Esophagus squamous epithelium (tissue), 4 donors: ENCODE measurements around the gene MUSTN1.

Experiments used
- POLR2A ChIP-seq, 4 donors: fragments of 450-650 bp; IDR thresholded peaks; one replicate each; pipeline ENCODE4 v1.6.1; 2017; ENCODE audit warnings: antibody characterized with exemption in 4 of 4, mild to moderate bottlenecking in 4 of 4, moderate library complexity in 3 of 4
- TF ChIP-seq, protein P1 (sequence below), 6 experiments: fragments of 450-650 bp in 4 of 6; fragments of 200-600 bp in 2 of 6; sonication (generic) in 2 of 6; IDR thresholded peaks; one replicate each; pipeline ENCODE4 v1.5.1; 2016 to 2019; ENCODE audit warnings: antibody characterized with exemption in 6 of 6, mild to moderate bottlenecking in 4 of 6, moderate library complexity in 4 of 6

DNA sequence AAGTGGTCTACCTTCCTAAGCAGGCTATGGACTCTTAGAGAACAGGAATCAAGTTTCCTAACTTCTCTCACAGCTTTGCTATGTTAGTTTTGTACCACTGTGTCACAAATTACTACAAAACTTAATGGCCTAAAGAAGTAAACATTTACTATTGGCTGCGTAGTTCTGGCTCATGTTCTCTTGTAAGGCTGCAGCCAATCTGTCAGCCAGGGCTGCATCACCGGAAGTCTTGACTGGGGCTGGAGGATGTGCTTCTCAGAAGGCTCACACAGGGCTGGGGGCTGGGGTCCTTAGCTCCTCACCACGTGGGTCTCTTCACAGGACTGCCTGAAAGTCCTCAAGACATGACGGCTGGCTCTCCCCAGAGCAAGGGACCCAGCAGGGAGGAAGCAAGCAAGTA lies 47.1 kb upstream of the MUSTN1 start:
- TF ChIP-seq, protein P1, sequence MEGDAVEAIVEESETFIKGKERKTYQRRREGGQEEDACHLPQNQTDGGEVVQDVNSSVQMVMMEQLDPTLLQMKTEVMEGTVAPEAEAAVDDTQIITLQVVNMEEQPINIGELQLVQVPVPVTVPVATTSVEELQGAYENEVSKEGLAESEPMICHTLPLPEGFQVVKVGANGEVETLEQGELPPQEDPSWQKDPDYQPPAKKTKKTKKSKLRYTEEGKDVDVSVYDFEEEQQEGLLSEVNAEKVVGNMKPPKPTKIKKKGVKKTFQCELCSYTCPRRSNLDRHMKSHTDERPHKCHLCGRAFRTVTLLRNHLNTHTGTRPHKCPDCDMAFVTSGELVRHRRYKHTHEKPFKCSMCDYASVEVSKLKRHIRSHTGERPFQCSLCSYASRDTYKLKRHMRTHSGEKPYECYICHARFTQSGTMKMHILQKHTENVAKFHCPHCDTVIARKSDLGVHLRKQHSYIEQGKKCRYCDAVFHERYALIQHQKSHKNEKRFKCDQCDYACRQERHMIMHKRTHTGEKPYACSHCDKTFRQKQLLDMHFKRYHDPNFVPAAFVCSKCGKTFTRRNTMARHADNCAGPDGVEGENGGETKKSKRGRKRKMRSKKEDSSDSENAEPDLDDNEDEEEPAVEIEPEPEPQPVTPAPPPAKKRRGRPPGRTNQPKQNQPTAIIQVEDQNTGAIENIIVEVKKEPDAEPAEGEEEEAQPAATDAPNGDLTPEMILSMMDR (IDR thresholded peaks at IDR 0.05): no peak
- TF ChIP-seq POLR2A (IDR thresholded peaks at IDR 0.05): no peak
